Right lobe of liver (tissue), 6 donors: ENCODE results near the gene CEP20. TPM values are rescaled to one million over a fixed set of nuclear protein-coding genes. Genes with fewer than 3 reads are reported as not detected.
"Not testable (repeated sequence)": the region's sequence is repeated elsewhere in the genome, so short reads cannot be mapped to it uniquely, and the experiment has no call there.

Source experiments
- ATAC-seq, 4 donors: fragments of 200-7000 bp; cut with Tn5 transposase; one replicate each; pipeline ENCODE4 v1.9.1; 2020; ENCODE audit warnings: mild to moderate bottlenecking in 4 of 4, moderate library complexity in 4 of 4
- DNase-seq, 3 donors: peaks; one replicate each; pipeline ENCODE4 v3.0.0-alpha.2; 2020
- H3K27ac ChIP-seq, 3 donors: fragments of 200-600 bp; one replicate each; pipeline ENCODE4 v1.8.0; 2022
- H3K27me3 ChIP-seq, 2 donors: fragments of 200-600 bp; one replicate each; pipeline ENCODE4 v1.8.0; 2022
- H3K36me3 ChIP-seq, 4 donors: fragments of 200-600 bp; sonication (generic) in 1 of 4; one replicate each; pipeline versions ENCODE4 v1.5.1 to v1.8.0; 2017 to 2022; ENCODE audit warnings: control low read depth in 1 of 4
- H3K4me1 ChIP-seq, 4 donors: fragments of 200-600 bp; sonication (generic) in 1 of 4; one replicate each; pipeline versions ENCODE4 v1.5.1 to v1.8.0; 2017 to 2022; ENCODE audit warnings: control low read depth in 1 of 4
- H3K4me3 ChIP-seq, 3 donors: fragments of 200-600 bp; one replicate each; pipeline ENCODE4 v1.8.0; 2022
- H3K9me3 ChIP-seq, 4 donors: fragments of 200-600 bp; sonication (generic) in 1 of 4; one replicate each; pipeline versions ENCODE4 v1.5.1 to v1.8.0; 2017 to 2022; ENCODE audit warnings: control low read depth in 1 of 4
- CTCF ChIP-seq, 4 donors: fragments of 200-600 bp in 3 of 4; fragments of 450-650 bp in 1 of 4; IDR thresholded peaks; one replicate each; pipeline versions ENCODE4 v1.5.1 to v1.8.0; 2016 to 2022; ENCODE audit warnings: antibody characterized with exemption in 4 of 4, mild to moderate bottlenecking in 2 of 4
- POLR2A ChIP-seq: fragments of 450-650 bp; IDR thresholded peaks from one replicate; pipeline ENCODE4 v1.6.1; 2017; ENCODE audit warnings: antibody characterized with exemption, mild to moderate bottlenecking
- WGBS: methylation state at CpG from one replicate; pipeline ENCODE4 v1.1.6; 2018; ENCODE audit warnings: low coverage, low lambda C conversion rate; ENCODE audit not compliant: insufficient coverage; ENCODE audit errors: missing lambda C conversion rate; 5-methylcytosine and 5-hydroxymethylcytosine counted together
- intact Hi-C, 2 donors: fragments of 100-400 bp; cut with DNase I; formaldehyde crosslinking; loops; one replicate each; pipeline versions ENCODE4 v1.11.2 to v1.14.1; 2022
- total RNA-seq, 6 experiments: library from RNA; depleted of rRNA in 2 of 6; stranded (reverse); fragments of >200 nt in 2 of 6; fragmentation: NEBNext Ultra II Directional in 3 of 6; extraction: Animal tissue kit (Norgen Biotek cat#: 25700) in 3 of 6; gene quantifications; one replicate each; pipeline versions ENCODE4 v1.1.0 to v1.2.4, GENCODE V29; 2016 to 2023
- donor health status: DM: no; HTN: yes; CAD: no.
- donor health status: DM: no; HTN: no; CAD: no.
- donor health status: DM: no; HTN: no; CAD: no.
- donor health status: DM: no; HTN: yes; CAD: no.
- donor health status: DM: no; HTN: yes; CAD: no.

The CEP20 gene
- total RNA-seq, 6 experiments from 2014 or later: 13.3 to 28.3 (median 18.3) TPM

- intact Hi-C loops: no loop called here
- 76% methylated on average over 14 of the region's 18 CpGs for WGBS
- Histone ChIP-seq H3K9me3 (no peaks in the 10 kb centered on the region), H3K27ac (no peak overlapping the region), H3K4me3 (no peak overlapping the region), H3K27me3 (no peaks in the 10 kb centered on the region), H3K4me1 (no peaks in the 10 kb centered on the region), H3K36me3 (no peaks in the 10 kb centered on the region)
- DNase-seq: no peak
- TF ChIP-seq CTCF (IDR thresholded peaks at IDR 0.05): no peak
- TF ChIP-seq POLR2A: no peak
- ATAC-seq: no peak
Measured at GRCh38 chr16:15928261-15929104, 40.1 kb upstream of the CEP20 start.

- DNase-seq (no peak), ATAC-seq (no peak)
- no peak overlapping the region for H3K27ac ChIP-seq
- no peak for TF ChIP-seq CTCF (IDR thresholded peaks at IDR 0.05)
- TF ChIP-seq POLR2A: no peak
- intact Hi-C loops: no loop called here
- no peak overlapping the region for H3K4me3 ChIP-seq
- whole genome bisulfite sequencing: 81% methylated on average over 7 of the region's 9 CpGs
- H3K36me3 ChIP-seq: no peaks in the 10 kb centered on the region
- no peaks in the 10 kb centered on the region for H3K9me3 ChIP-seq
- no peaks in the 10 kb centered on the region for H3K4me1 ChIP-seq
- H3K27me3 ChIP-seq: no peaks in the 10 kb centered on the region
Measured at GRCh38 chr16:15925631-15926030, 37.2 kb upstream of the CEP20 start.

GRCh38 chr16:15924996-15925395, 36.6 kb upstream of the CEP20 start:
- Histone ChIP-seq H3K27ac (no peak overlapping the region), H3K9me3 (no peaks in the 10 kb centered on the region), H3K27me3 (no peaks in the 10 kb centered on the region), H3K4me1 (no peaks in the 10 kb centered on the region), H3K36me3 (no peaks in the 10 kb centered on the region), H3K4me3 (no peak overlapping the region)
- WGBS: 88% methylated on average over 9 of the region's 13 CpGs
- DNase-seq: no peak
- no peak for TF ChIP-seq POLR2A
- no peak for TF ChIP-seq CTCF (IDR thresholded peaks at IDR 0.05)
- ATAC-seq: no peak
- intact Hi-C loops: no loop called here

GRCh38 chr16:15919331-15919730, 30.9 kb upstream of the CEP20 start:
- ATAC-seq (no peak), DNase-seq (no peak)
- H3K4me3 ChIP-seq: no peak overlapping the region
- intact Hi-C loops: no loop called here
- no peaks in the 10 kb centered on the region for H3K27me3 ChIP-seq
- H3K9me3 ChIP-seq: no peaks in the 10 kb centered on the region
- WGBS: 88% methylated on average over 6 of the region's 6 CpGs
- H3K4me1 ChIP-seq: no peaks in the 10 kb centered on the region
- H3K36me3 ChIP-seq: no peaks in the 10 kb centered on the region
- H3K27ac ChIP-seq: no peak overlapping the region
- TF ChIP-seq POLR2A (no peak), CTCF (IDR thresholded peaks at IDR 0.05) (no peak)

- H3K4me3 ChIP-seq, intact Hi-C loops, ATAC-seq, H3K4me1 ChIP-seq, H3K9me3 ChIP-seq, DNase-seq, H3K27me3 ChIP-seq, H3K36me3 ChIP-seq, H3K27ac ChIP-seq: not testable (repeated sequence)
- 42% methylated on average over 3 of the region's 3 CpGs for WGBS
Measured at GRCh38 chr16:15918314-15918713, 29.9 kb upstream of the CEP20 start.
